GM18517 (cell line): ENCODE data around the gene C11orf58.

ENCODE experiments used
- ATAC-seq: cut with Tn5 transposase; IDR thresholded peaks from one replicate; pipeline ENCODE4 v1.9.1; 2021; ENCODE audit warnings: mild to moderate bottlenecking, moderate library complexity; ENCODE audit not compliant: unreplicated experiment

C11orf58 gene

DNA sequence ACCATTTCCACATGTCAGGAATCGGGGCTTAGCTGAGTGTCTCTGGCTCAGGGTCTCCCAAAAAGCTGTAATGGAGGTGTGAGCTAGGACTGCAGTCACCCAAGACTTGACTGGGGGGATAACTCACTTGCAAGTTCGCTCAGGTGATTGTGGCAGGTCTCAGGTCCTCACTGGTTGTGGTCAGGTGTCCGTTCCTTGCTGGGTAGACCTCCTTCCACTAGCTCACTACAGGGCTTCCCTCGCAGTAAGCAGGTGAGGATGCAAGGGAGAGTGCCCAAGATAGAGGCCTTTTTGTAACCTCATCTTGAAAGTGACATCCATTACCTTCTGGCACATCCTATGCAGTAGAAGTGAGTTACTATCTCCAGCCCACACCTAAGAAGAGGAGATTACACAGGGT lies 29.5 kb downstream of the C11orf58 start:
- no peak for ATAC-seq

DNA sequence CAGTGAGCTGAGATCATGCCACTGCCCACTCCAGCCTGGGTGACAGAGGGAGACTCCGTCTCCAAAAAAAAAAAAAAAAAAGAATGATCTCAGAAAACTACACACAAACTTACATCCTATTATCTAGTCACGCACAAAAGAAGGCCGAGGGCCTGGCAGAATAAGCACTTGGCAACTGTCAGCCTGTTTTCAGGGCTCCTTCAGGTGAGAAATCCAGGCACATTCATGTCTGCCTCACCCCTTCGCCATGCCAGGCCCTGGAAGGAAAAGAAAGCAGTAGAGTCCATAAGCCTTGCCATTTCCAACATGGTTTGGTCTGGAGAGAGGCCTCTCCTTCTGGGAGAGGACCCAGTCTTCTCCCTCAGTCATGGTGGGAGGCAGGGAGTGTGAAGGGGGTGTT lies 30.9 kb downstream of the C11orf58 start:
- ATAC-seq = no peak

DNA sequence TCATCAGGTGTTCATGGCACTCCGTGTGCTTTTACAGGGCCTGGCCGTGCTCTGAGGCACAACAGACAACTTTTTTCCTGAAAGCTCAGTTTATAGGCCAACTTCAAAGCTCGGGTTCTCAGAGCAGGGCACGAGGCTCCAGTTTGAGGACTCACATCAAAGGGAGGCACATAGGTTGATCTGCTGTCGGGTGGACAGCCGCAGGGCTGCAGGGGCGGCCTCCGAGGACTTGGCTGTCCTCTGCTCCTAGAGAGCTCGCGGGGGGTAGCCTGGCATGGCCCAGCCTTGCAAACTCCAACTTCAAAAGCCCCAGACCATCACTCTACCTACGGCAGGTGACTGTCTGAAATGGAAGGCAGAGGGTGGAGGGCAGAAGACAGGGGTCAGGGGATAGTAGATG lies 31.6 kb downstream of the C11orf58 start:
- no peak for ATAC-seq

DNA sequence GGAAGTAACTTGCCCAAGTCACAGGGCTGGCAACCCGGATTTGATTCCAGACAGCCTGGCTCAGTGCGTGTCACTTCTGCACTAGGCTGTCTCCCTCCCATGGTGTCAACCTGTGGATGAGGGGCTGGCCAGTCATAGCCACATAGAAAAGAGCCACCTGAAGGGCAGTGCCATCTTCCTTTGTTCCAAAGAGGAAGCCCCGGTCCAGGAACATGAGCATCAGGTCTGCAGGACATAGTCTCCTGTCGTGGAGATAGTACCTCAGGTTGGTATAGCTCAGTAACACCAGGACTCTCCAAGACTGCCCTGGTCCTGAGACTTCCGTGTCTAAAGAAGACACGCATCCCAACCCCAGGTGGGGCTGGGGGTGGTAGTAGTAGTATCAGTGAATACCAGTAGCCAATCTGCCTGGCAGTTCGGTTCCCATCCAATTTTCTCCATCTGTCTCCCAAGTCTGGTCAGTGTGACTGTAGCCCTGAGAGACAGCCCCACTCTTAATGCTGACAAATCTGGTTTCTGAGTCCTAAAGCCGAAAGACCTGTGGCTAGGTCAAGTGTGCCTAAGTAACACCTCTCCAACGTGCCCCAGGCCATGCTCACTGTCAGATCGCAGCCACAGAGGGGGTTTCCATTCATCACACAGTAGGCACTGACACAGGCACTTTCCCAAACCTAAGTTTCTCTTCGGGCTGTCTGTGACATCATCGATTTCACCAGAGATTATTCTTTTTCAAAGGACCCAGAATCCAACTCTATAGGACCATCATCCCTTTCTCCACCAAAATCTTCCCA lies 33.1 kb downstream of the C11orf58 start:
- ATAC-seq = no peak

DNA sequence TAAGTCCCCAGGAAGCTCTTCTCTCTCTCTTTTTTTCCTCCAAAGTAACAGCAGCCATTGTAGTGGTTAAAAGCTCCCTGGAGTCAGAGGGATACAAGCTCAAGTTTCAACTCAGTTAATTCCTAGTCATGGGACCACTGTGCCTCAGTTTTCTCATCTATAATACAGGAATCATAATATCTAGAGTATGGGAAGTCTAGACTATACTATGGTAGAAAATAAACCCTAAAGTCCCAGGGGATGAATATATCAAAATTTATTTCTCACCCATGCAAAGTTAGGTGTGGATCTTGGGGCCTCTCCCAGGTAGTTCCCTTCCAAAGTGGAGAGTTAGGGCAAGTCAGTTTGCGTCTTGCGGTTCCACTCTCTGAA lies 33.7 kb downstream of the C11orf58 start:
- ATAC-seq = no peak

DNA sequence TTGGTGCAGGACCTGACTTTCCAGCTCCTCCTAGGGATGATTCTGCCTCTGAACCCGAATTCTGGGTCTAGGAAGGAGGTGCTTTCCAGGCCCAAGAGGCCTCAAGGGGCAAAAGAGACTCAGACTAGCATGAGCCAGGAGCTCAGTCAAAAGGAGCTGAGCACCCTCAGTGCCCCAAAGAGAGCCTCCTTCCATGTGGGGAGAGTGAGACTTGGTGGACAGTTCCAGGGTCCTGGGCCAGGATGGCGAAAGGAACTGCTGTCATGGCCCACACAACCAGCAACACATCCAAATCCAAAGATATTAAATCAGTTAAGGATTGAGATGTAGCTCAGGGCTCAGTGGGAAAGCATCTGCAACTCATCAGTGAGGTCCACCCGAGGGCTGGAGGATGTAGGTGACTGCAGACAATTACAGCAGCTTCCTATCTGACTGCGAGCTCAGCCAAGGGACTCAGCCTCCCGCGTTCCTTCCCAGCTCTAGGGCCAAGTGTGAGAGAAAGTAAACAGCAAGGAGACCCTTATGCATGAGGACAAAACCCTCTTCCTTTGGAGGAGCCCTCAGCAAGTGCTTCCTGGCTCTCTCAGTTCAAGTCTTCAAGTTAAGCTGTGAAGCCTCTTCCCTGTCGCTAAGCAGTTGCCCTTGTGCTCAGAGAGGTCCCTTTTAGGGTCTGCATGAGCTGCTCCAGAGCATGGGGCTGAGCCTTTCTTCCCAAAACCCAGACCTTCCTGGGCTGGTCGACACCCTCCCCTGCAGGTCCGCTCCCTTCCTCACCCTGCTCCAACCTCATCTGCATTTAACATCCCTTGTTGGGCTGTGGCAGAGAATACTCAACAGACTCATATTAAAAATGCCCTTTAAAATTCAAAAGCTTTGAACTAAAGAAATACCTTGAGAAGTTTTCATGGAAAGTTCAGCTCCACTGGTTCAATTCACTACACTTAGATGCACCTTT lies 35.8 kb downstream of the C11orf58 start:
- ATAC-seq = no peak

DNA sequence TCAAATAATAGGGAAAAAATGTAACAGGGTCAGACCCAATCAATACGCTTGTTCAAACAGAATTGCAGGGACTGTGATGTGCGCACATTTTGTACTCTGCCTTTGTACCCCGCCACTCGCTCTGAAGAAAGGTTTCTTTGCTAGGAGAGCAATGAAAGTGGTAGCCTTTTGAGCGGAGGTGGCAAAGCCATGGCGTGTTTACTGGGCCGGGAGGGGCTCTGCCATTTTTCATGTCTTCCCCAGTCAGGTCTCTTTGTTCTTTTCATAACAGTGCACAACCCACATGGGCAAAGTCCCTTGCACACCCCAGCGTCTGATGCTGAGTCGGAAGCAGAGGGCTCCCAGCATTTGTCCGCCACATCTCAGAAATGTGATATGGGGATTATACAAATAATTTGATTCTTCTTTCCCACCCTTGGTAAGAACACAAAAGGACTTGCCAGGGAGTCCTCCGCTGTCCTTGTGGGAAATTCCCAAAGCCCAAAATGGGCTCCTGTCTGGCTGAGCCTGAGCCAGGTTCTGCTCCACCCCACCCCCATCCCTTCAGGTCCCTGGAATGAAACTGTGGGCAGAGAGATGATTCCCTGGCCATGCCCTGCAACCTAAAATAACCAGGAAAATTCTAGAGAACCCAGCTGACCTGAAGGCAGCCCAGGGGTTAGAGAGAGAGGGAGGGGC lies 36.6 kb downstream of the C11orf58 start:
- ATAC-seq = no peak

DNA sequence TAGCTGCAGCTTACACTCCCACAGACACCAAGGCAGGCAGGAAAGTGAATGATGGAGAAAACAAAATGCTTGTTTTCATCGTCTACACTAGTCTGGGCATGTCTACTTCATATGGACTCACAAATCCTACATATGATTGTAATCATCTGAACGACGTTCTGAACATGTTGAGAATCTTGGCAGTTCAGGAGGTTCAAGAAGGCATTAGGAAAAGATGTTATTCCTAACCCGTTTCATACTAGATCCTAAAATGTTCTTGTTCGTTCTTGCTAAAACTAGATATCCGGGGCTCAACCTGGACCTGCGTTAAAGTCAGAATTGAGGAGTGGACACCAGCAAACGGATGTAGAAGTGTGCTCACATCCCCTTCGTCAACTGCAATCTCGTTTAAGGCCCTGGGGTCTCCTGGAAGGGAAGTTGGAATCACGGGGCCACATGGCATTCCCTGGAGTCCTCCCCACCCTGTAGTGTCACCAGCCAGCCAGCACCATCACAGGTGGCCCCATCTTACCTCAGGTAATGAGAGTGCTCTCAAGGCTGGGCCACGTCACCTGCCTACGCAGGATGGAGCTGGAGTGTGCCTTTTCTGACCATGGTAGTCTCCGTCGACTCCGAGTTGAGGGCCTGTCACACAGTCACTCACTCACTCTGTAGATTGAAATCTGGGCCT lies 37.3 kb downstream of the C11orf58 start:
- no peak for ATAC-seq

DNA sequence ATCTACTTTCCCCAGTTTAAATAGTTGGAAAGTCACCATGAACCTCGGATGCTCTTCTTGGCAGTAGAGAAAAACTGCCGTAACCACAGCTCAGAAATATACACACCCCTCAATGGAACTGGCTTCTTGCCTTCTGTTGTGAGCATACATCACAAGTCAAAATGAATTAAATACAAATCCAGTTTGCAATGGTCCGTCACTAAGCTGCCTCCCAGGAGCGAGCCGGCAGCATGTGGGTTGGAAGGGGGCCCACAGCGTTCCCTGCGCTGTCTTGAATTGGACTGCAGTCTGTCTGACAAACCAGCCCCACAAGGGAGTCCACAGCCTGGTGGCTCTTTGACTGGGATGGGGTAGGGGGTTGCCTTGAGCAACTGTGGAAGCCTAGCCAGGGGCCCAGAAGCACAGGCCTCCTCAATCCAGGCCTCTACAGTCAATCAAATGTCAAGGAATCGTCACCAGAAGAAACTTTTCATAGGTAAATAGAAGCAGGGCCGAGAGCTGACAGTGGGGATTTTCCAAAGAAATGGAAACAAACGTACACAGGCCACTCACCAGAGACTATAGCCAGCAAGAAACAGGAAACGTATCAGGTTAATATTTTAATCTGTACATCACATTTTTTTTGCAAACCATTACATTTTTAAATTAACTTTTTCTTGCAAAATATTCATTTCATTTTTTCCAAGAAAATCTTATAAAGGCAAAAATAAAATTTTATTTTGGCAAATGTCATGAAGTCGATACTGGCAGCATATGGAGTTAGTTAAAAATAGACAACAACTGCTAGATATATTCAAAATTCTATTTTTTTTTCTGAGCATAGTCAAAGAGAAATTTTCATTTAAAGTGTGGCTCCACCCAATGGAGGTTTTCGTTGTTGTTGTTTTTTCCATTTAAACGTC lies 38.5 kb downstream of the C11orf58 start:
- ATAC-seq = no peak

DNA sequence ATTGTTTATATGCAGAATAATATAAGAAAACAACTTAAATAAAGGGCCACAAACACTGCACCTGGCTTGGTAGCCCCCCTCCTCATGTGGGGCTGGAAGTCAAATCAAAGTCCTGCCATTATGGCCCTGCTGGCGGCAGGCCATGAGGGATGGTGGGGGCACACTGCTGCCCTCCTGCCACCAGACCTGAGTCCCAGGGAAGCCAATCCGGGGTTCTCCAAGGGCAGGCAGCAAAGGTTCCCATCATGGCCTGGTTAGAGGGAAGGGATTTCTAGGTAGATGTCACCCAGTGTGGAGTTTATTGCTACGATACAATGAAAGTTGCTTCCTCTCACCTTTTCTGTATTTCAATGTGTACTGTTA lies 39.1 kb downstream of the C11orf58 start:
- no peak for ATAC-seq

DNA sequence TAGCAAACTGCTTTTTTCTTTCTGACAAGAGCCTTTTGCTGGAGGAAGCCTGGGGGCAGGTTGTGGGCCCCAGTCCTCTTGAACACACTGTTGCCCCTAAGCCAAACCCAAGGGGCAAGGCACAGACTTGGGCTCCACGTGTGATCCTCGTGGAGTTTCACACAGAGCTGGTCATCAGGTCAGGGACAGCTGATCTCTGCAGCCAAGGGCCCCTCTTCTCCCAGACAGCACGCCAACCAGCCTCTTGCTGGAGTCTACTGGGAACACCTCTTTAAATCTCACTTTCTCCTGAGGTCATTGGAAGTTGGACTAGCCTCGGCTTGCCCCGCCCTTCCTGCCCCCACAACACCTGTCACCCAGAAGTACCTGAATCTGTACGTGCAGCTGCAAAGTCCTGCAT lies 39.8 kb downstream of the C11orf58 start:
- ATAC-seq = no peak

DNA sequence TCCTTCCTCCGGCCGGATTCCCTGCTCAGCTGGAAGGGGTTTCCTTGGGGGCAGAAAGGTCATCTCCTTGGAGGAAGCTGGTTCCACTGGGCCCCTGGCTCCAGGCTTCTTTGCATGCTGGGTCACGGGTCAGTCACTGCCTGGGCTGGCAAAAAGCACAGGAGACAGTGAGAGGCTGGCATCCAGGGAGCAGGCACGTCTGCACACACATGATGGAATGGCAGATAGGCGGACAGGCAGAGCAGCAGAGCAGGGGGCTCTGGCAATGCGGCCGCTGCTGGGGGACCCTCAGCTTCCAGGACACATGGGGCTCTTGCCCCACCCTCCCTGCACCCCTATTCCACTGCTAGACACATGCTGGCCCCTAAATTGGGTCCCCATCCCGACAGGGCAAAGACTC lies 40.4 kb downstream of the C11orf58 start:
- no peak for ATAC-seq

DNA sequence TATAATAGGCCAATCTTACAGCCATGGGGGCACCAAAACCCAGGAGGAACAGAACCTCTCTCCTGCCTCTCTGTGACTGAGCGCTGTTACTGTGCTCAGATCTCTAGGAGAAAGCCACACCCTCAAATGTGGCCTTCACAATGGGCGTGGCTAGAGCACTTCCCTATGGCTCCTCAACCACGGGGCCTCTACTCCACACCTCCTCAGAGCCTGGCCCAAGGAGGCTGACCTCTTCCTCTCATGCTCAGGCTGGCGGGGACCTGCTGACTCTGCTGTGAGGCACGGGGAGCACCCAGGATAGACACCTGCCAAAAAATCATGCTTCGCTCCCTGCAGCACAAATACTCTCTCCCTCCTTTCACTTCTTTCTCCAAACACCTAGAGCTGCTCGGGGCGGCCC lies 41.0 kb downstream of the C11orf58 start:
- no peak for ATAC-seq

DNA sequence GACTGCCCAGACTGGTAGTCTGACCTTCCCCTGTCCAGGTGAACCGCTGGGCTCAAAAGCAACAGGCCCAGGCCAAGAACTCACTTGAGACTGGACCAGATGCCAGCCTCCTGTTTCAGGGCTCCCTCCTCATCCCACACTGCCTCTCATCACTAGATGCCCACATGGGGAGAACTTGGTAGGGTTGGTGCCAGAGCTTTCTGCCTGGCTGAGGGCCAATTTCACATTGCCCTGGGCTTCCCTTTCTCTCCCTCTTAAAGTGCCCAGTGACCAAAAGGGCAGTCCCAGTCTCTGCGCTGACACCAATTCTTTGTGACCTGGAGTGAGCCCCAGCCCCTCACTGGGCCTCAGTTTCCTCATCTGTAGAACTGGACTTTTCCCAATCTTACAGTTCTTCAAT lies 41.7 kb downstream of the C11orf58 start:
- no peak for ATAC-seq

DNA sequence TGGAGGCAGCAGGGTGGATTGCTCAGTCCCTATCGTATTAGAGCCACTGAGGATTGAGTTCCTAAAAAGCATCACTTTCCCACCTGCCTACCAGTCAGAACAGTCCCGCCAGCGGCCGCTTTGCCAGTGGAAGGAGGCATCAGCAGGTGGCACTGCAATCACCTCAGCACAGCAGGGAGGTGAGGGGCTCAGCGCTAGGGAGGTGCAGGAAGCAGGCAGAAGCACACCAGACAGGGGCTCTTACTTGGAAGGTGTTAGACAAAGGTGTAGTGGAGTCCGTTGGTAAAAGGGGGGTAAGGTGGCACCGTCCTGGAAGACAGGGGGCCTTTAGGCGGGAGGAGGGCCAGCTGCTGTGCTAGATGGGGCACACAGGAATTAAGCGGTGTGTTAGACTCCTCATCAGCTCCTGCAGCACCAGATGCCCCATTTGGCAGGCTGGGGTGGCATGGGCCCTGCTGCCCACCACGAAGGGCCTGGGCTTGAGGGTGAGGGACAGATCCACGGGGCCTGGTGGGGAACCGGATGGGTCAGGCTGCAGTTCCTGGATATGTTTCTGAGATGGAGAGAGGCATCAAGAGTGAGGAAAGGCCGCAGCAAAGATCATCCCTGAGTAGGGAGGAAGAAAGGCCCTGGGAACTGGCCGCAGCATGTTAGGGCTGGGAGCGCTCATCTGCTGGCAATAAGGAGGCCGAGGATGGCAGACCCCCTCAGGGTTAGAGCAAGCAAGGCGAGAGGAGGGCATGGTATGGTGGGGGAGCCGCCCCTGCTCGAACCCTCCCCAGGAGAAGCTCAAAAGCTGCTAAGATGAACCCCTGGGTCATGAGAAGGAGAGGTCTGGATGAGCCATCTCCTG lies 42.5 kb downstream of the C11orf58 start:
- no peak for ATAC-seq

DNA sequence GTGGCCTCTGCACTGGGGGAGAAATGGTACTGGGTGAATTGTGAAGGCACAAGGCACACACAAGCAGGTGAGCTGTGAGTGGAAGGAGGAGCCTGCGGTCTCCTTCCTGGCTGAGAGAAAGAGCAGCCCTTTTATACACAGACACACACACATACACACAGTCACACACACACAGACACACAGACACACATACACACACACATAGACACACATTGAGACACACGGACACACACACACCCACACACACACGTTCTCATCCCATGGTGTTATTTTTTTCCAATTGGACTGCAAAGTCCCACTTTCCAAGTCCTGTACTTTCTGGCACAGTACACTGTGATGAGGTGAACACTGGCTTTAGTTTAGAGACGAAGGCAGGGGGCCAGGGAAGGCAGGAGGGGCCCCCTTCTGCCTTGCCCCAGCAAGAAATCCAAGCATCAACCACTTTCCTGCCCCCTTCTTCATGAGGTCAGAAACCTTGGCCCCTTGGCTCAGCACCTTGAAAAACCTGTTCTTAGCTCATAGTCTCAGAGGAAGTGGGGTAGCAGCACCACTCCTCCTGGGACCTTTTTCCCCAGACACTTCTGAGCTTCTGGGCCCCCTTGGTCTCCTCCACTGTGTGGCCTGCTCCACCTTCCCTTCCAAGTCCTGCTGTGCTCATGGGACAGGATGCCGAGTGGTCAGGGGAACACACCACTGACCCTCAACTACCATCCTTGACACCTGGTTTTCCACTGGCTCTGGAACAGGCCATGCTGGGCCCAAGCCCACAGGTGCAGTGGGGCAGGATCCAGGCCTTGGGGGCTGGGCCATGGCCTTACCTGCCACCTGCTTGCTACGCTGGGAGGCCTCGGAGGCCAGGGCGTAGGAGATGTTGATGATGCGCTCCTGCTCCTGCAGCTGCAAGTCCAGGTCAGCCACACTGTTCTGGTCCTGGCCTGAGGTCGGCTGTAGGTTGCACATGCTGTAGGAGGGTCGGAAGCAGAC lies 43.8 kb downstream of the C11orf58 start:
- ATAC-seq = no peak

DNA sequence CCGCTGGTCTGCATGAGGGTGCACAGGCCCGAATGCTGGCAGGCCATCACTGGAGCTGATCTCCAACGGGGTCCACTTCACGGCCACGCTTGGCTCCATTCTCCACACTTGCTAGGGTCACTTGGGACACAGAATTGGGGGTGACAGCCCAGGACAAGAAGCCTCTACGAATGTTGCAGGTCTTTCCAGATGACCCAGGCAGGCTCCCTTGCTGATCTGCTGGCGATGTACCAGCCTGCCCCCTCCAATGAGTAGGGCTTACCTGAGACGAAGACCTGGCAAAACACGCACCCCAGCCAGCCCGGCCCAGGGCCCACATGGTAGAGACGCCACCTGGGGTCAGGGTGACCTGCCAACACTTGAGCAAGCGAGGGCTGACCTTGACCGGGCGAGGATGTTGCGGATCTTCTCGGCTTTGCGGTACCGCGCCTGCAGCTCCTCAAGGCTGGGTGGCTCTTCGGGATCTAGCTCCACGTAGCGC lies 44.9 kb downstream of the C11orf58 start:
- ATAC-seq = no peak

DNA sequence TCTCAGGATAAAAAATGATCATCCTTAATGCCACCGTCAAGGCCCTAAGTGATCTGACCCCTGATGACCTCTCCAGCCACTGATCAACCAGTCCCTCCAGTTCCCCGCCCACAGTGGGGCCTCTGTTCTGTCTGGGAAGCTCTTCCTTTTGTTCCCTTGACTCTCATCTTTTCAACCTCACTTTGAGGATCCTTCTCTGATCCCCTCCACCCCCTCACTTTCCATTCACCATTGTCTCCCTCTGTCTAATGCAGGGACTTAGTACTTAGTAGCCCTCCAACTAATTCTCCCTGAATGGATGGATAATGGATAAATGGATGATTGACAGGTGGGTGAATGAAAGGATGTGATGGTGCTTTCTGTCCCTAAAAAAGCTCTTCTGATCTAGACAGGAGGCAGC lies 45.6 kb downstream of the C11orf58 start:
- ATAC-seq = no peak
